Smooth muscle cell of the brain vasculature (primary cell): Measurements from ENCODE around the gene DLGAP1.

Experiments used
- DNase-seq: peaks from one replicate; pipeline ENCODE4 v3.0.0-alpha.2; 2012; ENCODE audit warnings: low read depth, low spot score

DLGAP1 gene

DNA sequence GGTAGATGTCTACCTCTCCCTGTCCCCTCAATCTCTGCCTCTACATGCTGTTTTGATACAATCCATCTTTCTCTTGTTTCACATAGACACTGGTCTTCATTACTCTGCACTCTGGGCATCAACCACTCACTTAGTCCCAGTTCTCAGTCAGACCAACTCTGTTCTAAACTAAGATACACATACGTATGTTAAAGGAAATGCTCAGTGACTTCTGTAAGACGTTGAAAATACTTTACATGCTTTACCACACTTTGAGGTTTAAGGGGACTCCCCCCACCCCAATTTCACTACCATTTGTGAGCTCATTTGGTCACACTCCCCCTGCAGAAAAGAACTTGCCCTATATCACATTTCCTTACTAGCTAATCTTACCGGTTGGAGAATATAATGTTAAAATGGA is 507.7 kb downstream of the DLGAP1 start:
- DNase-seq, result no peak

DNA sequence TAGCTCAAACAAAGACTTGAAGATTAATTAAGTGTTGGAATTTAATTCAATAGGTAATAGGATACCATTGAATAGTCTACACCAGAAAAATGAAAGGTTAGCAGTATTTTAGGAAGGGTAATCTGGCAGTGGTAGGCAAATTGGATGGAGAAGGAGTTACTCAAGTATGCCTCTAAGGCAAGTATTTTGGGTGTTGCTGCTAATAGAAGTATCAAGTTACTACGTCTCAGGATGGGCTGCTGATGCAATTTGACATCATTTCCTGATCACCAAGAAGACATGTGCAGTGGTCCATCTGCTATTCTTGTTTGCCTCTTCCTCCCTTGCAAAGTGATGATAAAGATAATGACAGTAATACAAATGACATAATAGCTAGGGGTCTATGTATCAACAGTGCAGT is 519.8 kb downstream of the DLGAP1 start:
- no peak for DNase-seq

- DNase-seq, result no peak
Observed at GRCh38 chr18:3932276-3932675, 522.8 kb downstream of the DLGAP1 start.

GRCh38 chr18:3931542-3932112 is 523.5 kb downstream of the DLGAP1 start:
- no peak for DNase-seq

DNA sequence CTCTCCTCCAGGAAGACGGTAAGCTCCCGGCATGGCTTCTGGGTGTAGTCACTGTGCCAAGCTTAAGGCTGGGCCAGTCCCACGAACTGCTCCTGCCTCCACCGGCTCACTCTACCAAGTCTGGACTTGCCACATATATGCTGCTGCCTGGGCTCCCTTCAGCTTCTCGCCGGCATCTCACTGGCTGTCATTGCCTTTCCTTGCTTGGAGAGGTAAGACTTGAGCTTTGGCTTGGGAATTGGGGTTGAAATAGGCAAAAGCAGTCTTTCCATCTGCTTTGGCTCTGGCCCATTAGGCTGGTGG is 524.1 kb downstream of the DLGAP1 start:
- DNase-seq, result no peak

DNA sequence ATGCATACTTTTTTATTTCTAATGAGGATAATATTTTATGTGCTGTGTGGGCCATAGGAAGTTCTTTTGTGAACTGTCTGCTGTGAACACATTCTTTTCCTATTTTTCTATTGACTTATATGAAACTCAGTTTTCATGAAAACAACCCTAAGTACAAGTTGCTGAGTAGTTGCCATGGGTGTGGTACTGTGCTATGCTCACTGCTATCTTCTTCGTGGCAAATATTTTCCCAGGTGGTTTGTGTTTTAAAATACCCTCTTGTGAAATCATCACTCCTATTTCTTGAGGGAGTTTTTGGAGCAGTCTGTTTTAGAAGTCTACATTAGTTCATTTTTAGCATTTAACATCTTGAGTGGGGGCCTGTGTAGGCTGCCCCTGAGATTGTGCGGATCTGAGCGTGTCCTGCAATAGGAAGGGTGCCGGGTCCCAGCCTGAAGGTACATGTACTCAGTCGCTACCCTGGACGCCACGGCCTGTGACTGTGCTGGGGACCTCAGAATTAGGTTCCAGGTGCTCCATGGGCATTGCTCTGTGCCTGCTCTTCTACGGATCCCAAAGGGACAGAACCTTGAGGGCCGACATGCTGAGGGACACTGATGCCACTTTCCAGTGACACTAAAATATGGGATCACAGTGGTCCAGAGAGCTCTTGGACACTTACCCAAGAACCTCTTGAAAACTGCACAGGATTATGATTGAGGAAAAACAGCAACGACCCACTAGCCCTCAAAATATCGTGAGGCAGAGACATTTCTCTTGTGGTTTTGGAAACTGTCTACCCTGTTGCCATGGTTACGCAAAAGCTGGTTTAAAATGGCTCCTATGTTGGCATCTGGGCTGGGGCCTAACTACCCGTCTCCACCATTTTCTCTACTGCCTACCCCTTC is 524.7 kb downstream of the DLGAP1 start:
- DNase-seq, result no peak

GRCh38 chr18:3924455-3924854 is 530.7 kb downstream of the DLGAP1 start:
- DNase-seq, result no peak

DNA sequence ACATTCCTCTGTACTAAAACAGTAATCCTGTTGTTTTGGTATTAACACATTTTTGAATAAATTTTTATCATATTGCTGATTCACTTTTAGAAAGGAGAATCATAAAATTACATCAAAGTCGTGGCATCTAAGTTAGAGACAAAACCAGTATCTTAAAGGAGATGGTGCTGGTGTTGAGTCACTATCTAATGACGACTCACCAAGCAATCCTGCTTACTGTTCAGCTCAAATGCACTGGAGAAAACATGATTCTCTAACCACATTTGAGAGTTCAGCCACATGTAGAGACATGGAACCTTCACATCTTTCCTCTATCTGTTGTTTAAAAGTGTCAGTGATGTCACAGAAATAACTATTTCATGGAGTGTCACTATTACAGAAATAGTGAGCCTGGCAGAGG is 531.4 kb downstream of the DLGAP1 start:
- DNase-seq, result no peak

DNA sequence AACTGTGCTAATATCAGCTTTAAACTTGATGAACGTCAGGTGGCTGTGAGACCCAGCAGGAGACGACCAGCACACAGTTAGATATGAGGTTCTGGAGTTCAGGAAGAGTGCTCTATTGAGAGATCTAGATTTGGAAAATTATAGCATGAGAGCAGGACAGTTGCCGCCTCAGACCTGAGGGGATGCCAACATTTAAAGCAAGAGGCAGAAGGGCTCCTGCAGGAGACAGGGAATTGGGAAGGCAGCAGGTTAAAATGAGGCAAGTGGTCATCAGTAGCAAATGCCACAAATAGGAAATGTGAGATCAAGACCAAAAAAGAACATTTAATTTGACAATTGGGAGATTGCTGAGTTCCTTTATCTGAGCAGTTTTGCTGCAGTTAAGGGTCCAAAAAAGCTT is 533.3 kb downstream of the DLGAP1 start:
- no peak for DNase-seq

- no peak for DNase-seq
Observed at GRCh38 chr18:3920832-3921231, 534.3 kb downstream of the DLGAP1 start.

DNA sequence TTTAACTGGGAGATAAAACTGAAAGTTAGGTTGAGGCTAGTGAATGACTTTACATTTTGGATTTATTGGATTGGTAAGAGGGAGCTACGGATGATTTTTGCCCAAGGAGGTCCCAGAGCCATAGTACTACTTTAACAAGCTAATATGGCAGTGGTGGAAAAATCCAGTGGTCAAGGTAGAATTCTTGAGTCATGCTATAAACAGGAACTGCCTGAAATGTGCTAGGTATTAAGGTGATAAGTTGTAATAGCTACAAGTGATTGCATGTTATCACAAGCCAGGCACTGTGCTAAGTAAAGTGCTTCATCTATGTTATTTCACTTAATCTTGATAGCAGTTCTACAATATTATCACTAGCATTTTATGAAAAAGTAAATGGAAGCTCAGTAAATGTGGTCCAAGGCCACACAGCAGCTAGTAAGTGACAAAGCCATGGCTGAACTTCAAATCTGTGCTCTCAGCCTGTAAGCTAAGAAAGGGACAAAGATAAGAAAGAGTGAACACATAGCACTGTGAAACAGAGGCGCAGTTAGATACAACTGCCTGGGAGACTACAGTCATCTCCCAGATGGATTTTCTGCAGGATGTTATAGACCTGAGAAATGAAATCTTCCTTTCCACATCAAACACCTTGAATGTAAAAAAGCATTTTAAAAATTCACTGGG is 535.6 kb downstream of the DLGAP1 start:
- DNase-seq, result no peak

GRCh38 chr18:3916082-3916481 is 539.0 kb downstream of the DLGAP1 start:
- no peak for DNase-seq

- no peak for DNase-seq
Observed at GRCh38 chr18:3914833-3915610, 540.1 kb downstream of the DLGAP1 start.

- DNase-seq, result no peak
Observed at GRCh38 chr18:3914109-3914508, 541.0 kb downstream of the DLGAP1 start.

DNA sequence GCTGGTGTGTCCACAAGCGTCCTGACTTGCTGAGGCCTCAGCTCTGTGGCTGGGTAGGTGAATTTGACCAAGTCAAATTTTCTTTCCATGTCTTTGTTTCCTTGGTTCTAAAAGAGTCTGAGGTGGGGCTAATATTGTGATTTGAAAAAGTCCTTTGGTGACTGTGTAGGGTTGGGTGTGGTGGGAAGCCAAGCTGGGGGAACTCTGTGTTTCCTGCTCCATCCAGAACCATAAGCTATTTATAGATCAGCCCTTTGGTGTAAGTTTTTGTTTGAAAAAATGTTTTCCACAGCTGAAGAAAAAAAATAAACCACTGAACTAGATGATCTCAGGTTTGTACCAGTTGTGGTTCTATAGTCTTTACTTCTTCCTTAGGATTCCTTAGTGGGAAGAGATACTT is 542.4 kb downstream of the DLGAP1 start:
- no peak for DNase-seq

- DNase-seq, result no peak
Observed at GRCh38 chr18:3911413-3911812, 543.7 kb downstream of the DLGAP1 start.

- no peak for DNase-seq
Observed at GRCh38 chr18:3910512-3910911, 544.6 kb downstream of the DLGAP1 start.

DNA sequence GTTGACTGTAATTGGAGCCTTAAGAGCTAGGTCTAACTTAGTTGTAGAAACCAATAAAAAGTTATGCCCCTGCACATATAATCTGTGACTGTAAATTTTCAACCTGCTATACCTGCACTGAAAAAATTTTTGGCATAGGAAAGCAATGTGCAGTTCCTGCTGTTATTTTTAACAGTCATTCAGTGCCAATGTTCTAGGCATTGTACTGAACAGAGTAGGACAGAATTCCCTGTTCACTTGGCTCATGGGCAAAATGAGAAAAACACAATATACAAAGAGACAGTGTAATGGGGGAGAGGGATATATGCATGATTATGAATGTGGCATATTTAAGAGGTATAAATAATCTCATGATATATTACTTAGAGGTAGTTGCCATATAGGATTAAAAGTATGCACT is 547.2 kb downstream of the DLGAP1 start:
- DNase-seq, result no peak

GRCh38 chr18:3906116-3906750 is 548.9 kb downstream of the DLGAP1 start:
- DNase-seq, result no peak

- DNase-seq, result peak; percentile 15
Observed at GRCh38 chr18:3903337-3903736, 551.8 kb downstream of the DLGAP1 start.

- DNase-seq, result peak; percentile 49
Observed at GRCh38 chr18:3902676-3903075, 552.4 kb downstream of the DLGAP1 start.

DNA sequence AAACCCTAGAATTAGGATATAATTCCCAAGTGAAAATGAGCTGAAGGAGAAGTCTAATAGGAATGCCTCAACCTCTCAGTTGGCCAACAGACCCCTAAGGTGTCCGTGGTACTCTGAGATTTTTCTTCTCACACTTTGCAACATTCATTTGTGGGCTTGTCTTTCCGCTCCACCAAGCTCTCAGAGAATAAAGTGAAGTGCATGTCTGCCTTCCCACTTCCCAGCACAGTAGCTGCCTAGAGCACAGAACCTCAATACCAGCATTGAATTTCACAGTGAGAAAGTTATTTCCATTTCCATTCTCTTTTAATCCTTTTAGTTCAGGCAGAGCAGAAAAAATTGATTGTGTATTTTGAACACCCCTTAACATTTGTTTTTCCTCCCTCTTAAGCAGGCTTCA is 553.3 kb downstream of the DLGAP1 start:
- DNase-seq, result no peak
